ENCODE data around the gene NOXO1. TPM values are rescaled to one million over a fixed set of nuclear protein-coding genes. Genes with fewer than 3 reads are reported as not detected.

The NOXO1 gene
- total and polyA plus RNA-seq, 11 donors = 0.06 to 0.15 TPM; not detected in 9

DNA sequence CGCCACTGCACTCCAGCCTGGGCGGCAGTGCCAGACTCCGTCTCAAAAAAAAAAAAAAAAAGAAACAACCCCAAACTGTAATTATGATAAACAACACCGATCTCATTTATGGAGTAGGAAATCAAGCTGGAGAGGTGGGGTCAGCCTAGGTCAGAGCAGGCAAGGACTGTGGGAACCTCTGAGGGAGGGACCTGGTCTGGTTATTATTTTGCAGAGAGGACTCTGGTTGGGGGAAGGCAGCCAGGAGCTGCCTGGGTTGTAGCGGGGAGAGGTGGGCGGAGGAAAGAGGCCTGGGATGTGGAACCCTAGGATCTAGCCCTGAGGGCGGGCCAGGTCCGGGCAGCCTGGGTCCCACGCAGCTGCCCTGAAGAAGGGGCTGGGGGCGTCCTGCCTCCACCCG lies 52.2 kb downstream of the NOXO1 start:
- H3K36me3 ChIP-seq = no peaks in the 10 kb centered on the region
- TF ChIP-seq, protein P1, sequence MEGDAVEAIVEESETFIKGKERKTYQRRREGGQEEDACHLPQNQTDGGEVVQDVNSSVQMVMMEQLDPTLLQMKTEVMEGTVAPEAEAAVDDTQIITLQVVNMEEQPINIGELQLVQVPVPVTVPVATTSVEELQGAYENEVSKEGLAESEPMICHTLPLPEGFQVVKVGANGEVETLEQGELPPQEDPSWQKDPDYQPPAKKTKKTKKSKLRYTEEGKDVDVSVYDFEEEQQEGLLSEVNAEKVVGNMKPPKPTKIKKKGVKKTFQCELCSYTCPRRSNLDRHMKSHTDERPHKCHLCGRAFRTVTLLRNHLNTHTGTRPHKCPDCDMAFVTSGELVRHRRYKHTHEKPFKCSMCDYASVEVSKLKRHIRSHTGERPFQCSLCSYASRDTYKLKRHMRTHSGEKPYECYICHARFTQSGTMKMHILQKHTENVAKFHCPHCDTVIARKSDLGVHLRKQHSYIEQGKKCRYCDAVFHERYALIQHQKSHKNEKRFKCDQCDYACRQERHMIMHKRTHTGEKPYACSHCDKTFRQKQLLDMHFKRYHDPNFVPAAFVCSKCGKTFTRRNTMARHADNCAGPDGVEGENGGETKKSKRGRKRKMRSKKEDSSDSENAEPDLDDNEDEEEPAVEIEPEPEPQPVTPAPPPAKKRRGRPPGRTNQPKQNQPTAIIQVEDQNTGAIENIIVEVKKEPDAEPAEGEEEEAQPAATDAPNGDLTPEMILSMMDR (IDR thresholded peaks at IDR 0.05) = no peak
- no peak for TF ChIP-seq POLR2A (IDR thresholded peaks at IDR 0.05)
- DNase-seq (peak in 3 of 5 donors; percentile 36 to 55 (median 44)), ATAC-seq (peak in 3 of 4 donors; percentile 30 to 67 (median 49))
- peak overlapping the region; percentile 36 to 85 (median 76) for H3K27ac ChIP-seq
- H3K9me3 ChIP-seq = no peaks in the 10 kb centered on the region
- 8 to 15% (median 12%) methylated on average over 5 to 11 of the region's 11 CpGs for WGBS, 4 donors
- peak overlapping the region; percentile 37 to 74 (median 64) for H3K4me3 ChIP-seq
- peaks cover 0 to 12% (median 7%) of the 10 kb centered on the region in 12 donors for H3K4me1 ChIP-seq
- intact Hi-C loops (cut with DNase I) = loop anchor here in 6 of 10 donors (1.0 to 5.0 kb wide), 4 partner anchors 64 to 222 kb away; partner anchors contain the start of gene MAPK8IP3 (in 1 of the 6)
- peaks cover 0 to 12% (median under 1%) of the 10 kb centered on the region in 9 donors for H3K27me3 ChIP-seq

Other genes with a start within 250 kb of the NOXO1 start
Only the 30 nearest of the 31 such genes appear.
- gene NME3, start 209.9 kb downstream of the NOXO1 start, total RNA-seq = 10 to 100 TPM; 24.4 to 68.3 (median 31.3) TPM
- 10 to 100 TPM; 27.4 to 86.4 TPM for gene NME3, start 209.9 kb downstream of the NOXO1 start, polyA plus RNA-seq
- 10 to 100 TPM in 2 of 9 donors, 1 to 10 TPM in 7; 3.4 to 12.9 (median 6.0) TPM for gene EME2, start 208.7 kb downstream of the NOXO1 start, total RNA-seq
- gene EME2, start 208.7 kb downstream of the NOXO1 start, polyA plus RNA-seq = 1 to 10 TPM; 3.6 to 7.8 TPM
- gene MRPS34, start 208.3 kb downstream of the NOXO1 start, total RNA-seq = 100 to 1,000 TPM in 2 of 9 donors, 10 to 100 TPM in 7; 58.0 to 123 (median 79.3) TPM
- gene MRPS34, start 208.3 kb downstream of the NOXO1 start, polyA plus RNA-seq = 100 to 1,000 TPM; 117 to 118 TPM
- 100 to 1,000 TPM in 1 of 9 donors, 10 to 100 TPM in 8; 25.8 to 100 (median 31.8) TPM for gene SPSB3, start 198.9 kb downstream of the NOXO1 start, total RNA-seq
- 10 to 100 TPM; 44.5 to 52.0 TPM for gene SPSB3, start 198.9 kb downstream of the NOXO1 start, polyA plus RNA-seq
- 10 to 100 TPM; 26.7 to 81.9 (median 30.1) TPM for gene NUBP2, start 198.5 kb downstream of the NOXO1 start, total RNA-seq
- 10 to 100 TPM; 41.2 to 63.1 TPM for gene NUBP2, start 198.5 kb downstream of the NOXO1 start, polyA plus RNA-seq
- gene IGFALS, start 187.8 kb downstream of the NOXO1 start, total RNA-seq = under 1 TPM in 2 of 9 donors, not detected in 7; 0.12 to 0.38 TPM
- gene IGFALS, start 187.8 kb downstream of the NOXO1 start, polyA plus RNA-seq = under 1 TPM in 1 of 2 donors, not detected in 1; 0.23 TPM
- gene HAGH, start 154.6 kb downstream of the NOXO1 start, total RNA-seq = 100 to 1,000 TPM; 111 to 358 (median 165) TPM
- 100 to 1,000 TPM; 155 to 226 TPM for gene HAGH, start 154.6 kb downstream of the NOXO1 start, polyA plus RNA-seq
- gene FAHD1, start 154.3 kb downstream of the NOXO1 start, total RNA-seq = 10 to 100 TPM; 19.2 to 83.8 (median 28.4) TPM
- gene FAHD1, start 154.3 kb downstream of the NOXO1 start, polyA plus RNA-seq = 10 to 100 TPM; 46.8 to 47.4 TPM
- gene MEIOB, start 109.3 kb downstream of the NOXO1 start, total RNA-seq = not detected
- gene MEIOB, start 109.3 kb downstream of the NOXO1 start, polyA plus RNA-seq = not detected
- not detected for gene HS3ST6, start 63.1 kb downstream of the NOXO1 start, total RNA-seq
- not detected for gene HS3ST6, start 63.1 kb downstream of the NOXO1 start, polyA plus RNA-seq
- gene MSRB1, start 38.3 kb downstream of the NOXO1 start, total RNA-seq = 10 to 100 TPM; 12.4 to 49.2 (median 31.1) TPM
- 10 to 100 TPM; 48.4 to 70.2 TPM for gene MSRB1, start 38.3 kb downstream of the NOXO1 start, polyA plus RNA-seq
- gene RPL3L, start 26.8 kb downstream of the NOXO1 start, total RNA-seq = 100 to 1,000 TPM; 117 to 279 (median 216) TPM
- gene RPL3L, start 26.8 kb downstream of the NOXO1 start, polyA plus RNA-seq = 100 to 1,000 TPM in 1 of 2 donors, 10 to 100 TPM in 1; 86.5 to 180 TPM
- gene NDUFB10, start 21.9 kb downstream of the NOXO1 start, total RNA-seq = 1,000 to 10,000 TPM in 2 of 9 donors, 100 to 1,000 TPM in 7; 316 to 1,519 (median 542) TPM
- gene NDUFB10, start 21.9 kb downstream of the NOXO1 start, polyA plus RNA-seq = 1,000 to 10,000 TPM in 1 of 2 donors, 100 to 1,000 TPM in 1; 732 to 1,618 TPM
- 1,000 to 10,000 TPM in 4 of 9 donors, 100 to 1,000 TPM in 5; 673 to 1,554 (median 968) TPM for gene RPS2, start 16.6 kb downstream of the NOXO1 start, total RNA-seq
- gene RPS2, start 16.6 kb downstream of the NOXO1 start, polyA plus RNA-seq = 1,000 to 10,000 TPM; 1,419 to 2,484 TPM
- not detected for gene RNF151, start 14.6 kb downstream of the NOXO1 start, total RNA-seq
- not detected for gene RNF151, start 14.6 kb downstream of the NOXO1 start, polyA plus RNA-seq
- 10 to 100 TPM; 19.3 to 68.7 (median 21.5) TPM for gene TBL3, start 9.4 kb downstream of the NOXO1 start, total RNA-seq
- 10 to 100 TPM; 57.9 to 59.5 TPM for gene TBL3, start 9.4 kb downstream of the NOXO1 start, polyA plus RNA-seq
- 10 to 100 TPM; 18.0 to 29.9 (median 23.5) TPM for gene GFER, start 2.7 kb upstream of the NOXO1 start, total RNA-seq
- gene GFER, start 2.7 kb upstream of the NOXO1 start, polyA plus RNA-seq = 10 to 100 TPM; 36.6 to 51.1 TPM
- gene SYNGR3, start 8.5 kb upstream of the NOXO1 start, total RNA-seq = 1 to 10 TPM in 3 of 9 donors, under 1 TPM in 6; 0.19 to 1.3 (median 0.86) TPM
- gene SYNGR3, start 8.5 kb upstream of the NOXO1 start, polyA plus RNA-seq = 1 to 10 TPM in 1 of 2 donors, under 1 TPM in 1; 0.53 to 2.7 TPM
- gene ZNF598, start 28.4 kb upstream of the NOXO1 start, total RNA-seq = 10 to 100 TPM; 10.9 to 47.4 (median 17.0) TPM
- 10 to 100 TPM in 1 of 2 donors, 1 to 10 TPM in 1; 9.4 to 33.8 TPM for gene ZNF598, start 28.4 kb upstream of the NOXO1 start, polyA plus RNA-seq
- gene NPW, start 38.3 kb upstream of the NOXO1 start, total RNA-seq = under 1 TPM in 1 of 9 donors, not detected in 8; 0.69 TPM
- under 1 TPM in 1 of 2 donors, not detected in 1; 0.19 TPM for gene NPW, start 38.3 kb upstream of the NOXO1 start, polyA plus RNA-seq
- gene NHERF2, start 45.4 kb upstream of the NOXO1 start, total RNA-seq = 100 to 1,000 TPM; 124 to 496 (median 227) TPM
- gene NHERF2, start 45.4 kb upstream of the NOXO1 start, polyA plus RNA-seq = 100 to 1,000 TPM; 213 to 396 TPM
- gene NTHL1, start 66.4 kb upstream of the NOXO1 start, total RNA-seq = 10 to 100 TPM in 7 of 9 donors, 1 to 10 TPM in 2; 9.0 to 25.0 (median 11.7) TPM
- gene NTHL1, start 66.4 kb upstream of the NOXO1 start, polyA plus RNA-seq = 10 to 100 TPM; 13.1 to 32.3 TPM
- 10 to 100 TPM; 48.4 to 94.5 (median 70.4) TPM for gene TSC2, start 66.5 kb upstream of the NOXO1 start, total RNA-seq
- gene TSC2, start 66.5 kb upstream of the NOXO1 start, polyA plus RNA-seq = 10 to 100 TPM; 33.3 to 44.8 TPM
- gene PKD1, start 154.4 kb upstream of the NOXO1 start, total RNA-seq = 100 to 1,000 TPM in 6 of 9 donors, 10 to 100 TPM in 3; 64.9 to 441 (median 110) TPM
- gene PKD1, start 154.4 kb upstream of the NOXO1 start, polyA plus RNA-seq = 100 to 1,000 TPM in 1 of 2 donors, 10 to 100 TPM in 1; 90.6 to 105 TPM
- 1 to 10 TPM in 4 of 9 donors, under 1 TPM in 5; 0.36 to 5.0 (median 0.75) TPM for gene RAB26, start 167.2 kb upstream of the NOXO1 start, total RNA-seq
- gene RAB26, start 167.2 kb upstream of the NOXO1 start, polyA plus RNA-seq = 1 to 10 TPM in 1 of 2 donors, under 1 TPM in 1; 0.28 to 3.3 TPM
- gene TRAF7, start 174.3 kb upstream of the NOXO1 start, total RNA-seq = 10 to 100 TPM; 20.2 to 40.2 (median 27.0) TPM
- gene TRAF7, start 174.3 kb upstream of the NOXO1 start, polyA plus RNA-seq = 10 to 100 TPM; 12.2 to 39.5 TPM
- gene CASKIN1, start 215.1 kb upstream of the NOXO1 start, total RNA-seq = 1 to 10 TPM in 8 of 9 donors, under 1 TPM in 1; 0.77 to 7.0 (median 2.1) TPM
- 1 to 10 TPM in 1 of 2 donors, under 1 TPM in 1; 0.37 to 4.0 TPM for gene CASKIN1, start 215.1 kb upstream of the NOXO1 start, polyA plus RNA-seq
- gene MLST8, start 224.0 kb upstream of the NOXO1 start, total RNA-seq = 10 to 100 TPM; 19.8 to 49.0 (median 22.8) TPM
- 10 to 100 TPM; 28.5 to 42.3 TPM for gene MLST8, start 224.0 kb upstream of the NOXO1 start, polyA plus RNA-seq
- 10 to 100 TPM in 2 of 9 donors, 1 to 10 TPM in 7; 1.7 to 11.7 (median 5.5) TPM for gene BRICD5, start 229.4 kb upstream of the NOXO1 start, total RNA-seq
- 1 to 10 TPM; 3.8 to 7.6 TPM for gene BRICD5, start 229.4 kb upstream of the NOXO1 start, polyA plus RNA-seq
- gene PGP, start 233.4 kb upstream of the NOXO1 start, total RNA-seq = 10 to 100 TPM; 19.6 to 44.0 (median 33.8) TPM
- 10 to 100 TPM; 24.6 to 31.7 TPM for gene PGP, start 233.4 kb upstream of the NOXO1 start, polyA plus RNA-seq

Data from heart left ventricle (tissue), 16 donors.